Large intestine (tissue), 3 donors: ENCODE measurements around the gene LRRC9. TPM values are rescaled to one million over a fixed set of nuclear protein-coding genes. Genes with fewer than 3 reads are reported as not detected.
"Not testable (repeated sequence)": the region's sequence is repeated elsewhere in the genome, so short reads cannot be mapped to it uniquely, and the experiment has no call there.

Experiments
- DNase-seq, 2 donors: peaks; one replicate each; pipeline versions ENCODE4 v3.0.0 to v3.0.0-alpha.2; 2013
- H3K27ac ChIP-seq: one replicate; pipeline ENCODE4 v1.5.1; 2013; ENCODE audit warnings: low read length
- H3K27me3 ChIP-seq: 2 replicates; pipeline ENCODE4 v1.6.1; 2013; ENCODE audit warnings: low read length; ENCODE audit not compliant: control insufficient read depth, insufficient read depth
- H3K36me3 ChIP-seq: 2 replicates; pipeline ENCODE4 v1.6.1; 2013; ENCODE audit warnings: low read length; ENCODE audit not compliant: control insufficient read depth, insufficient read depth
- H3K4me1 ChIP-seq: one replicate; pipeline ENCODE4 v1.6.1; 2013; ENCODE audit warnings: low read length; ENCODE audit not compliant: control insufficient read depth, insufficient read depth
- H3K4me3 ChIP-seq: one replicate; pipeline ENCODE4 v1.5.1; 2013; ENCODE audit warnings: low read length
- H3K9me3 ChIP-seq: one replicate; pipeline ENCODE4 v1.6.1; 2013; ENCODE audit warnings: mild to moderate bottlenecking, low read depth, low read length, moderate library complexity; ENCODE audit not compliant: control insufficient read depth
- WGBS: methylation state at CpG from one replicate; pipeline ENCODE4 v1.1.5; 2013; ENCODE audit warnings: low lambda C conversion rate; ENCODE audit not compliant: insufficient coverage; 5-methylcytosine and 5-hydroxymethylcytosine counted together
- polyA plus RNA-seq: library from polyadenylated mRNA; unstranded; fragments of 120-200 nt; gene quantifications from one replicate; pipeline ENCODE4 v1.2.1, GENCODE V29; 2013

The LRRC9 gene
- polyA plus RNA-seq, 1 donor = 0.13 TPM

DNA sequence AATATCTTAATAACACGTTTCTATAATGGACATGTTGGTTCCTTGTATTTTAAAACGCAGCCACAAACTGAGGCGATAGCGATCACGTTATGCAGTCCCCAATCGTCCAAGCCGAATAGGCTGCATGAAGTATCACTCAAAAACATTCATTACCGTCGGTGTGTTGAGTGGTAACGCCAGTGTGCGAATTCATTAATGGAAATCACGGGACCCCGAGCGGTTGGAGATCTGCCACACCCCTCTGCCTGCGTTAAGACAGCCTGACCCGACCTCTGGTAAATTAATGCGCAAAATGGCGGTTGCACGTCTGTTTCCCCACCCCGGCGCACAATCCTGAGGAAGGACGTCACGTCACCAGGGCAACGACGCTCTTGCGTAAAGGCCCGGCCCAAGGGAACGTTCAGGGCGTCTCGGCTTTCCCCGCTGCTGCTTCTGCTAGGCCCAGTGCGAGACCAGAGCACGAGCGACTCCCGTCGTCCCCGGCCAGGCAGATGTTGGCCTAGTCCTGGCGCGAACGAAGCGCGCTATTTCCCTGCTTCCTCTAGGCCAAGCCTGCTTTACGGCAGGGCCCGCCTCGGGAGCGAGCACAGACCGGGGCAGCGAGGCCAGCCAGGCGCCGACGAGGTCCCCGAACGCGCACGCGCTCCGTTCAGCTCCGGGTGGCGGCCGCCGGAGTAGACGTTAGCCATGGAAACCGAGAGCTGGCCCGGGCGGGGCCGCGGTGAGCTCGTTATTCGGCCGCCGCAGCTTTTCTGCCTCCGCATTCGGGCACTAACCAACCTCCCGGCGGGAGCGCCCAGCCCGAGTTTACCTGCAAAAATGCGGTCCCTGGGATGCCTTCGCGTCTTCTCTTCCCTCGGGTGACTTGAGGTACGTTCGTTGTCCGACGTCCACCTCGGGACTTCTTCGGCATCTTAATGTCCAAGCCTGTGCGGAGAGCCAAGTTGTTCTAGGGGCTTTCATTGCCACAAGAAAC, 171.9 kb downstream of the LRRC9 start, which contains the start of gene PCNX4:
TSS of gene PCNX4 (plus strand) at position 374 of the 976 bp plus-strand sequence. CDS start 15,716 bp downstream, outside the sequence.
- no peaks in the 10 kb centered on the region for H3K36me3 ChIP-seq
- peak within 1 kb of the TSS; percentile 98 for H3K27ac ChIP-seq
- H3K4me1 ChIP-seq = peaks cover 20% of the 10 kb centered on the region
- no peaks in the 10 kb centered on the region for H3K9me3 ChIP-seq
- no peaks in the 10 kb centered on the region for H3K27me3 ChIP-seq
- WGBS = no CpG with 5 or more reads among the region's 88 CpGs
- DNase-seq = peak; percentile 99 to 100
- peak within 1 kb of the TSS; percentile 73 for H3K4me3 ChIP-seq

DNA sequence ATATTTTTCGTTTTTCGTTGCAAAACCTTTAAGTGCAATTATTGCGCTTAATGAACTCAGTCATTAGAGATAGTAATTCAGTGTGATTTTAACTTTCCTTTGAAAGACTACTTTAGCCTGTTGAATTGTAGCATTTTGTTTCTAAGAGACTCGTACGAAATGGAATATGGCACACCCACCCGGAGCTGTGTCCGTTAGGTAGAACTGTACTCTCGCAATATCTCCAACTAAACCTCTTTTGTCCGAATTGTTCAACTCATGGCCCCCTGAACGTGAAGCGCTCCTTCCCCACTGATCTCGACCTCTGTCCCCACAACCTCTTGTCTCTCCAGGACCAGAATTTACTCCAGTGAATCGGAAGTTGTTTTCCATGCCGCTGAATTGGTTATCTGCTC, 172.6 kb downstream of the LRRC9 start:
- no peak for DNase-seq
- H3K4me3 ChIP-seq = peak overlapping the region; percentile 73
- no peaks in the 10 kb centered on the region for H3K36me3 ChIP-seq
- peak overlapping the region; percentile 98 for H3K27ac ChIP-seq
- H3K9me3 ChIP-seq = no peaks in the 10 kb centered on the region
- WGBS = no CpG with 5 or more reads among the region's 14 CpGs
- H3K4me1 ChIP-seq = peaks cover 20% of the 10 kb centered on the region
- H3K27me3 ChIP-seq = no peaks in the 10 kb centered on the region

DNA sequence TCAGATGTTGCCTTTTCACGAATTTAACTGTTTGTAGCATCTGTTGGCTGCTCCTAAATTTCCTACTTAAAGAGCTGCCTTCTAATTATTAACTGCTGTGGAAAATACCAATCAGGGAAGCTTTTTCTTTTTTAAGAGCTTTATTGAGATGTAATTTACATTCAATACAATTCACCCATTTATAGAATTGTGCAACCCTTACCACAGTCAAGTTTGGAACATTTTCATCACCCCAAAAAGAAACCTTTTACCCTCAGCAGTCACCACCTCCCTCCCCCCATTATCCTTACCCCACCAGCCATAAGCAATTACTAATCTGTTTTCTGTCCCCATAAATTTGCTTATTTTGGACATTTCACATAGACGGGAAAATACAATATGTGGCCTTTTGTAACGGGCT, 173.1 kb downstream of the LRRC9 start:
- no CpG with 5 or more reads among the region's 3 CpGs for WGBS
- H3K9me3 ChIP-seq = no peaks in the 10 kb centered on the region
- peak overlapping the region; percentile 73 for H3K4me3 ChIP-seq
- H3K4me1 ChIP-seq = peaks cover 20% of the 10 kb centered on the region
- H3K36me3 ChIP-seq = peaks cover 5% of the 10 kb centered on the region
- H3K27ac ChIP-seq = peak overlapping the region; percentile 98
- no peak for DNase-seq
- no peaks in the 10 kb centered on the region for H3K27me3 ChIP-seq

DNA sequence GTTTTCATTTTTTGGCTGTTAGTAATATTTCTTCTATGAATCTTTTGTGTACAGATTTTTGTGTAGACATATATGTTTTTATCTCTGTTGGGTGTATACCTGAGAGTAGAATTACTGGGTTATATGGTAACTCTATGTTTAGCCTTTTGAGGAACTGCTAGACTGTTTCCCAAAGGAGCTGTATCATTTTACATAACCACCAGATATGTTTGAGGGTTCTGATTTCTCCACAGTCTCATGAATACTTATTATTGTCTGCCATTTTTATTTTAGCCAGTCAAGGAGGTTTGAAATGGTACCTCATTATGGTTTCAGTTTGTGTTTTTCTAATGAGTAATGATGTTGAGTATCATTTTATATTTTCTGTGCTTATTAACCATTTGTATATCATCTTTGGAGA, 173.7 kb downstream of the LRRC9 start:
- peaks cover 7% of the 10 kb centered on the region for H3K36me3 ChIP-seq
- no peak for DNase-seq
- no peak overlapping the region for H3K27ac ChIP-seq
- peaks cover 20% of the 10 kb centered on the region for H3K4me1 ChIP-seq
- H3K4me3 ChIP-seq = no peak overlapping the region
- no peaks in the 10 kb centered on the region for H3K27me3 ChIP-seq
- H3K9me3 ChIP-seq = no peaks in the 10 kb centered on the region

DNA sequence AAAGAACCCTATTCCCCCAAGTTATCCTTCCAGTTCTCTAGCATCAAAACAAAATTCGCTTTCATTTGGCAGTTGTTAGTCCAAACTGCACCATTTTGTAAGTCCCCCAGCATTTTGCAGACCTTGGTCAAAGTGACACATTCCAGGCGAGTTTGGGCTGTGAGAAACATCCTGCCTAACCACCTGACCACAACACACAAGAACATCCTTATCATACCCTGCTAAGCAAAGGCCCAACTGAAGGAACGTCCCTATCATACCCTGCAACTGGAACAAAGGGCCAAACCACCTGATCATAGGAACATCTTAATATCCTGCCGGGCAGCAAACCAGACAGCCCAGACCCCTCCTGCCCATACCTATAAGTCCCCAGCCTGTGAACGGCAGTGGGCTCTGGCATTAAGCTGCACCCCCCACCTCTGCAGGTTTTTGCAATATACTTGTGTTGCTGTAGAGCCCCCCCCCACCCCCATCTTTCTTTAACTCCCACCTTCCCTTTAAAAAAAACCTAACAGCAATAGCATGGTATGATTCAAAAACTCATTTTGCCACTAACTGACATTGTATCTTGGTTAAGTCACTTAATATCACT, 174.5 kb downstream of the LRRC9 start:
- H3K4me1 ChIP-seq = peaks cover 20% of the 10 kb centered on the region
- 100% methylated on average over 1 of the region's 5 CpGs for WGBS
- peak in 1 of 2 donors; percentile 24 for DNase-seq
- H3K36me3 ChIP-seq = peaks cover 7% of the 10 kb centered on the region
- no peak overlapping the region for H3K27ac ChIP-seq
- H3K9me3 ChIP-seq = no peaks in the 10 kb centered on the region
- no peak overlapping the region for H3K4me3 ChIP-seq
- no peaks in the 10 kb centered on the region for H3K27me3 ChIP-seq

DNA sequence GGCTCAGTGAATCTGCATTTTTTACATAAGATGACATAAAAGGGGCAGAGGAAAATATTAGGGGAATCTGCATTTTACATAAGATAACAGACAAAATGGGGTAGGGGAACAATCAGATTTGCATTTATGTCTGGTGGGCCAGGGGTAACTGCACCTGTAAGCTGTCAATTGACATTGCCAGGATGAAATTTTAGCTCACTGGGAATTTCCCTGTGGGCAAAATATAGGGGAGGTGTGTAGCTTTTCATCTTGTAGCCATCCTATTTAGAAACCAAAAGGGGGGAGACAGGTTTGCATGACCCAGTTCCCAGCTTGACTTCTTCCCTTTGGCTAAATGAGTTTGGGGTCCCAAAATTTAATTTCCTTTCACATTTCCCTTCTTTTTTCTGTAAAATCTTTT, 175.3 kb downstream of the LRRC9 start:
- DNase-seq = no peak
- Histone ChIP-seq H3K27me3 (no peaks in the 10 kb centered on the region), H3K36me3 (peaks cover 7% of the 10 kb centered on the region), H3K9me3 (no peaks in the 10 kb centered on the region), H3K4me1 (peaks cover 20% of the 10 kb centered on the region), H3K4me3 (no peak overlapping the region), H3K27ac (no peak overlapping the region)

DNA sequence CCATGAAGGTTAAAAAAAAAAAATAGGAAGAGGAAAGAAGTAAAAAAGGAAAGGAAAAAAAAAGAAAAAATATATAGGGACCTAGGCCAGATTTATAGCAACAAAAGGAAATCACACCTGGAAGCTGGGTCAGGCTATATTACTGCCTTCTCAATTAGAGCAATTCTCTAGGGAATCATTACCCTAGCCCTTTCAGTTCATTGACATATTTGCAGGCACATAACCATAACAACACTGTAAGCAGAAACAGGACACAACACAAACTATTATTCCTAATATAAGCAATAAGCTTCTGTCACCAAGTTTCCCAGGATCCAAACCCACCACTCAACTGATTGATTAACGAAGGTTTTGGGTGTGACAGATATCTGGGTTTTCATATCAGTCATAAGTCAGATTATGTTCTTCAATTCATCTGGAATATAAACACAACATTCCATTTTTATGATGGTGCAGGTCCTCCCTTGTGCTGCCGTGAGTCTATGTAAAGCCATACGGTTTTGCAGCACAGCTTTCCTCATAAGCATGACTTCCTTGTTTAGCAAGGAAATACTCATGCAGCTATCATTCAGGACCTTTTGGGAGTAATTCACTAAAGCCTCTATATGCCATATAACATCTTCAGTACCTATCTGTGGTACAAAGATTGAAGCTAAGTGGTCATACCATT, 176.0 kb downstream of the LRRC9 start:
- WGBS = no CpG with 5 or more reads among the region's 3 CpGs
- H3K27ac ChIP-seq = no peak overlapping the region
- no peak overlapping the region for H3K4me3 ChIP-seq
- no peaks in the 10 kb centered on the region for H3K9me3 ChIP-seq
- H3K36me3 ChIP-seq = peaks cover 7% of the 10 kb centered on the region
- H3K4me1 ChIP-seq = peaks cover 20% of the 10 kb centered on the region
- no peaks in the 10 kb centered on the region for H3K27me3 ChIP-seq
- peak in 1 of 2 donors; percentile 36 for DNase-seq

DNA sequence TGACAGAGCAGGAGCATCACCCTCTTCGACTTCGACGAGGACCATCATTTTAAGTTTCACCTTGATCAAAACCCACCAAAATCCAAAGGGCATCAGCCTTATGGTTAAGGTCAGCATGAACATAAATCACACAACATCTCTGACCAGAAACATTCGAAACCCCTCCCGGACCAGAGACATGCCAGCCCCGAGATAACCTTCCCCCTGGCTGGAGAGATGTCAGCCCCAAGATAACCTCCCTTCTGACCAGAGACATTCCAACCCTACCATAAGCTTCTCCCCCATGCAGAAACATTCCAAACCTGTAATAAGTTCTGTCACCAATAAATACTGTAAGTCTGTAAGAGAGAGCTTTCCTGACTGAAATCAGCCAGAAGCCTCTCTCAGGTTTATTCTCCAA, 178.0 kb downstream of the LRRC9 start:
- peaks cover 19% of the 10 kb centered on the region for H3K4me1 ChIP-seq
- no peak for DNase-seq
- no peak overlapping the region for H3K27ac ChIP-seq
- H3K36me3 ChIP-seq = peaks cover 7% of the 10 kb centered on the region
- no peak overlapping the region for H3K4me3 ChIP-seq
- 100% methylated on average over 1 of the region's 6 CpGs for WGBS
- H3K27me3 ChIP-seq = no peaks in the 10 kb centered on the region
- no peaks in the 10 kb centered on the region for H3K9me3 ChIP-seq

DNA sequence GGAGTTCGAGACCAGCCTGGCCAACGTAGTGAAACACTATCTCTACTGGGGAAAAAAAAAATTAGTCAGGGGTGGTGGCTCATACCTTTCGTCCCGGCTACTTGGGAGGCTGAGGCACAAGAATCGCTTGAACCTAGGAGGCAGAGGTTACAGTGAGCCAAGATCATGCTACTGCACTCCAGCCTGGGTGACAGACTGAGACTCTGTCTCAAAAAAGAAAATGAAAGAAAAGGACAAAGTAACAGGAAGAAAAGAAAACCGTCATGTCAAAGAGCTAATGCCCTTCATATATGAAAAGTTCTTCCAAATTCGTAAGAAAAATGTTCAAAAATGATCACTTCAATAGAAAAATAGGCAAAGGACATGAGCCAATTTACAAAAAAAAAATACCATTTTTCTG, 179.9 kb downstream of the LRRC9 start:
- not testable (repeated sequence) for H3K4me1 ChIP-seq, H3K4me3 ChIP-seq, DNase-seq, H3K36me3 ChIP-seq, H3K9me3 ChIP-seq, H3K27me3 ChIP-seq, H3K27ac ChIP-seq
- WGBS = 86% methylated on average over 2 of the region's 7 CpGs

DNA sequence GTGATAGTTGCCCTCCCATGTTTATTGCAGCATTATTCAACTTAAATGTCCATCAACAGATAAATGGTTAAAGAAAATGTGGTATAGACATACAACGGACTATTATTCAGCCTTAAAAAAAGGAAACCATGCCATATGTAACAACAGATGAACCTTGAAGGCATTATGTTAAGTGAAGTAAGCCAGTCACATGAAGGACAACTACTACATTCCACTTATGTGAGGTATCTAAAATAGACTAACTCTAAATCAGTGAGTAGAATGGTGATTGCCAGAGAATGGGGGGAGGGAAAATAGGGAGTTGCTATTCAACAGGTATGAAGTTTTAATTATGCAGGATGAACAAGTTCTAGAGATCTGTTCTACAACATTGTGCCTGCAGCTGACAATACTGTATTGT, 181.8 kb downstream of the LRRC9 start:
- no peak for DNase-seq
- no CpG with 5 or more reads among the region's 1 CpG for WGBS
- no peaks in the 10 kb centered on the region for H3K4me1 ChIP-seq
- no peaks in the 10 kb centered on the region for H3K27me3 ChIP-seq
- H3K27ac ChIP-seq = no peak overlapping the region
- no peaks in the 10 kb centered on the region for H3K9me3 ChIP-seq
- H3K4me3 ChIP-seq = no peak overlapping the region
- peaks cover 7% of the 10 kb centered on the region for H3K36me3 ChIP-seq
